Osteoblast (primary cell): ENCODE measurements around the gene E2F4. TPM values are rescaled to one million over a fixed set of nuclear protein-coding genes. Genes with fewer than 3 reads are reported as not detected.

Experiments used
- DNase-seq: peaks from one replicate; pipeline ENCODE4 v3.0.0; 2011; ENCODE audit warnings: low spot score, mixed read lengths; ENCODE audit not compliant: insufficient read length; ENCODE audit errors: missing footprints
- H2AFZ ChIP-seq: 2 replicates; pipeline ENCODE4 v1.6.0; 2011; ENCODE audit warnings: mild to moderate bottlenecking, low read length
- H3K27ac ChIP-seq: 2 replicates; pipeline ENCODE4 v1.5.1; 2011; ENCODE audit warnings: mild to moderate bottlenecking, low read depth, low read length, moderate library complexity
- H3K27me3 ChIP-seq: 2 replicates; pipeline ENCODE4 v1.6.0; 2012; ENCODE audit warnings: mild to moderate bottlenecking, control low read depth, inconsistent platforms, low read length, moderate library complexity; ENCODE audit not compliant: insufficient read depth
- H3K36me3 ChIP-seq: 2 replicates; pipeline ENCODE4 v1.5.1; 2011; ENCODE audit warnings: mild to moderate bottlenecking, low read length, control low read depth, moderate library complexity; ENCODE audit not compliant: insufficient read depth
- H3K4me1 ChIP-seq: 2 replicates; pipeline ENCODE4 v1.5.1; 2011; ENCODE audit warnings: mild to moderate bottlenecking, low read length, control low read depth, moderate library complexity; ENCODE audit not compliant: insufficient read depth
- H3K4me2 ChIP-seq: 2 replicates; pipeline ENCODE4 v1.6.0; 2011; ENCODE audit warnings: mild to moderate bottlenecking, low read length; ENCODE audit not compliant: insufficient read depth
- H3K4me3 ChIP-seq: fragments of 200-600 bp; sonication (generic); 3 replicates; pipeline ENCODE4 v1.5.1; 2012; ENCODE audit warnings: mild to moderate bottlenecking, low read length, inconsistent platforms; ENCODE audit not compliant: insufficient read depth
- H3K79me2 ChIP-seq: 2 replicates; pipeline ENCODE4 v1.6.0; 2012; ENCODE audit warnings: mild to moderate bottlenecking, low read length, control low read depth, inconsistent platforms; ENCODE audit not compliant: insufficient read depth
- H3K9me3 ChIP-seq: 2 replicates; pipeline ENCODE4 v1.5.1; 2011; ENCODE audit warnings: low read depth, low read length, control low read depth
- H4K20me1 ChIP-seq: 2 replicates; pipeline ENCODE4 v1.6.0; 2012; ENCODE audit warnings: mild to moderate bottlenecking, low read length, control low read depth; ENCODE audit not compliant: insufficient read depth
- total RNA-seq: library from RNA; depleted of rRNA; stranded (reverse); fragments of >200 nt; gene quantifications from 2 replicates; pipeline ENCODE4 v1.2.3, GENCODE V29; 2012
- TF ChIP-seq, protein P1 (sequence below): IDR thresholded peaks from 2 replicates; pipeline ENCODE4 v1.5.1; 2011; ENCODE audit warnings: mild to moderate bottlenecking, low read depth, low read length, moderate library complexity; ENCODE audit errors: extremely low read depth

Gene E2F4
- total RNA-seq, 1 donor: 56.5 TPM

DNA sequence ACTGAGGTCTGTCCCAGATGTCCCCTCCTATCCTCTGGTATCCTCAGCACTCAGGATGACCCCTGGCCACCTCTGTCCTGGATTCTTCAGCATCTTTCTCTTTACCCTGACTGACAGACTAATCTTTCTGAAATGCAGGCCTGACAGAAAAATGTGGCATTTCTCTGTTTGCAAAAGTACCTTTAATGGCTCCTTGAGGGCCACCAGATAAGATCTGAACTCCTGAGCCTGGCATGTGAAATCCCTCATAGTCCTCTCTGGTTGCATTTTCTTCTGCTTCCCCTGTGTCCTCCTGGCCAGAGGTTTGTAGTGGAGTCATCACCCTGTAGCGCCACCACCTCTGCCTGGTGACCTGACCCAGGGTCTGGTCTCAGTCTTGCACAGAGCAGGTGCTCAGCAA is 4.9 kb downstream of the E2F4 start:
- no peaks in the 10 kb centered on the region for H3K9me3 ChIP-seq
- DNase-seq: no peak
- TF ChIP-seq, protein P1, sequence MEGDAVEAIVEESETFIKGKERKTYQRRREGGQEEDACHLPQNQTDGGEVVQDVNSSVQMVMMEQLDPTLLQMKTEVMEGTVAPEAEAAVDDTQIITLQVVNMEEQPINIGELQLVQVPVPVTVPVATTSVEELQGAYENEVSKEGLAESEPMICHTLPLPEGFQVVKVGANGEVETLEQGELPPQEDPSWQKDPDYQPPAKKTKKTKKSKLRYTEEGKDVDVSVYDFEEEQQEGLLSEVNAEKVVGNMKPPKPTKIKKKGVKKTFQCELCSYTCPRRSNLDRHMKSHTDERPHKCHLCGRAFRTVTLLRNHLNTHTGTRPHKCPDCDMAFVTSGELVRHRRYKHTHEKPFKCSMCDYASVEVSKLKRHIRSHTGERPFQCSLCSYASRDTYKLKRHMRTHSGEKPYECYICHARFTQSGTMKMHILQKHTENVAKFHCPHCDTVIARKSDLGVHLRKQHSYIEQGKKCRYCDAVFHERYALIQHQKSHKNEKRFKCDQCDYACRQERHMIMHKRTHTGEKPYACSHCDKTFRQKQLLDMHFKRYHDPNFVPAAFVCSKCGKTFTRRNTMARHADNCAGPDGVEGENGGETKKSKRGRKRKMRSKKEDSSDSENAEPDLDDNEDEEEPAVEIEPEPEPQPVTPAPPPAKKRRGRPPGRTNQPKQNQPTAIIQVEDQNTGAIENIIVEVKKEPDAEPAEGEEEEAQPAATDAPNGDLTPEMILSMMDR: no peak
- peaks cover 46% of the 10 kb centered on the region for H4K20me1 ChIP-seq
- peaks cover 49% of the 10 kb centered on the region for H3K36me3 ChIP-seq
- H2AFZ ChIP-seq: no peak overlapping the region
- H3K79me2 ChIP-seq: peaks cover 42% of the 10 kb centered on the region
- no peak overlapping the region for H3K4me3 ChIP-seq
- H3K4me1 ChIP-seq: peaks cover 17% of the 10 kb centered on the region
- H3K27ac ChIP-seq: no peak overlapping the region
- H3K4me2 ChIP-seq: no peak overlapping the region
- no peaks in the 10 kb centered on the region for H3K27me3 ChIP-seq

DNA sequence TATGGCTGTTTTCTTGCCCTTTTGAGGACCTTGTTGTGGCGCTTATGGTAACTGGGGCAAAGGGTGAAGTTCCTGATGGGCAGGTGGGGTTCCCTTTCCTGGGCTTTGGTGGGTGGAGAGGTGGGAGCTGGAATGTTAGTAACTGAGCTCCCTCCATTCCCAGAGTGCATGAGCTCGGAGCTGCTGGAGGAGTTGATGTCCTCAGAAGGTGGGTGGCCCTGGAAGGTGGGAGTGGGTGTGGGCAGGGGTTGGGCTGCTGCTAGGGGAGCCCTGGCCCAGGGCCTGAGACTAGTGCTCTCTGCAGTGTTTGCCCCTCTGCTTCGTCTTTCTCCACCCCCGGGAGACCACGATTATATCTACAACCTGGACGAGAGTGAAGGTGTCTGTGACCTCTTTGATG is 5.7 kb downstream of the E2F4 start:
- TF ChIP-seq, protein P1: no peak
- DNase-seq: no peak
- Histone ChIP-seq H3K36me3 (peaks cover 52% of the 10 kb centered on the region), H3K79me2 (peaks cover 35% of the 10 kb centered on the region), H3K4me3 (no peak overlapping the region), H3K4me2 (no peak overlapping the region), H3K27ac (no peak overlapping the region), H3K9me3 (no peaks in the 10 kb centered on the region), H2AFZ (no peak overlapping the region), H3K27me3 (no peaks in the 10 kb centered on the region), H3K4me1 (peaks cover 14% of the 10 kb centered on the region), H4K20me1 (peaks cover 43% of the 10 kb centered on the region)

DNA sequence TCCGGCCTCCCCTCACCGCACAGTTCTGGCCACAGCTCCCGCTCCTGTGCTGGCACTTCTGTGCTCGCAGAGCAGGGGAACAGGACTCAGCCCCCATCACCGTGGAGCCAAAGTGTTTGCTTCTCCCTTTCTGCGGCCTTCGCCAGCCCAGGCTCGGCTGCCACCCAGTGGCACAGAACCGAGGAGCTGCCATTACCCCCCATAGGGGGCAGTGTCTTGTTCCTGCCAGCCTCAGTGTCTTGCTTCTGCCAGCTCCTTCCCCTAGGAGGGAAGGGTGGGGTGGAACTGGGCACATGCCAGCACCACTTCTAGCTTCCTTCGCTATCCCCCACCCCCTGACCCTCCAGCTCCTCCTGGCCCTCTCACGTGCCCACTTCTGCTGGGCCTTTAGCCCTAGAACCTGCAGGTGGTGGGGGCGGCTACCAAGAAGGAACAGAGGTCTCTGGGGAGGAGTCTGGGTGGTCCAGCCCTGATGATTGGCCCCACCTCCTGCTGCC is 6.3 kb downstream of the E2F4 start:
- Histone ChIP-seq H3K79me2 (peaks cover 30% of the 10 kb centered on the region), H3K4me3 (no peak overlapping the region), H3K4me1 (peaks cover 8% of the 10 kb centered on the region), H3K27ac (no peak overlapping the region), H2AFZ (no peak overlapping the region), H3K36me3 (peaks cover 54% of the 10 kb centered on the region), H3K9me3 (no peaks in the 10 kb centered on the region), H4K20me1 (peaks cover 37% of the 10 kb centered on the region), H3K4me2 (no peak overlapping the region), H3K27me3 (no peaks in the 10 kb centered on the region)
- TF ChIP-seq, protein P1: peak; percentile 83
- peak; percentile 99 for DNase-seq

DNA sequence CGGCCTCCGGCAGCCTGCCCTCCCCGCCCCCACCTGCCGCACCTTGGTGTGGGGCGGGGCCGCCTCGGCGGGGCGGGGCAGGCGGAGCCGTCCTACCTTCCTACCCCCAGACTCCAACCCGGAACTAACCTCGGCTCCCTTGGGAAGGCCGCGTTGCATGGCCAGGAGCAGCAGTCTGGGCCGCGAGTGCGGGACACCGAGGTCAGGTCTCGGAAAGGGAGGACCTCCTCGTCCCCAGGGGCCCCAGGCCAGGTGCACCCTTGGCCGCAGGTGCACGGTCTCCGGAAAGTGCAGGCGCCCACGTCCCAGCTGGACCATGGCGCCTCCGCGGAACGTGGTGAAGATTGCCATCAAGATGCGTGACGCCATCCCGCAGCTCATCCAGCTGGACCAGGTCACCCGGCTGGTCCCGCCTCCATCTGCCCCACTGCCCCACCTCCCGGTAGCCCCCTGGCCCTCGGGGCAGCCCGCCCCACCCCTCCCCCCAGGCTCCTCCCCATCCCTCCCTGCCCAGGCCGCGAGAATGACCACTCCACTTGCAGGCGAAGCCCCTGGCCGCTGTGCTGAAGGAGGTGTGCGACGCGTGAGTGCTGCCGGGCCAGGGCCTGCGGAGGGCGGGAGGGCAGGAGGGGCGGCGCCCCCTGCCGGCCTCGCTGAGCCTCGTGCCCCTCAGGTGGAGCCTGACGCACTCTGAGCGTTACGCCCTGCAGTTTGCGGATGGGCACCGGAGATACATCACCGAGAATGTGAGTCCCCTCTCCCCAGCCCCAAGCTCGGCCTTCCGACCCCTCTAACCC is 7.3 kb downstream of the E2F4 start, which contains the start of gene ELMO3:
Gene ELMO3 (plus strand): TSS at position 121 of the 797 bp plus-strand sequence. CDS start 196 bp downstream, at position 317.
- no peaks in the 10 kb centered on the region for H3K27me3 ChIP-seq
- no peak within 1 kb of the TSS for H3K27ac ChIP-seq
- H3K4me3 ChIP-seq: no peak within 1 kb of the TSS
- TF ChIP-seq, protein P1: peak; percentile 23
- H3K79me2 ChIP-seq: peaks cover 20% of the 10 kb centered on the region
- H3K9me3 ChIP-seq: no peaks in the 10 kb centered on the region
- no peak within 1 kb of the TSS for H3K4me2 ChIP-seq
- H4K20me1 ChIP-seq: peaks cover 28% of the 10 kb centered on the region
- peak; percentile 85 for DNase-seq
- H3K4me1 ChIP-seq: no peaks in the 10 kb centered on the region
- peaks cover 45% of the 10 kb centered on the region for H3K36me3 ChIP-seq
- no peak within 1 kb of the TSS for H2AFZ ChIP-seq
